Measurements from ENCODE around the gene DDX39A. TPM values are rescaled to one million over a fixed set of nuclear protein-coding genes. Genes with fewer than 3 reads are reported as not detected.
A peak's percentile ranks its signal among the peaks of the same experiment; 100 is the strongest.

DDX39A gene
- total and polyA plus RNA-seq, 2 of the 8 experiments (the other 6 are each of a cell fraction or from before 2014, with no cell fraction given) = 139 TPM

DNA sequence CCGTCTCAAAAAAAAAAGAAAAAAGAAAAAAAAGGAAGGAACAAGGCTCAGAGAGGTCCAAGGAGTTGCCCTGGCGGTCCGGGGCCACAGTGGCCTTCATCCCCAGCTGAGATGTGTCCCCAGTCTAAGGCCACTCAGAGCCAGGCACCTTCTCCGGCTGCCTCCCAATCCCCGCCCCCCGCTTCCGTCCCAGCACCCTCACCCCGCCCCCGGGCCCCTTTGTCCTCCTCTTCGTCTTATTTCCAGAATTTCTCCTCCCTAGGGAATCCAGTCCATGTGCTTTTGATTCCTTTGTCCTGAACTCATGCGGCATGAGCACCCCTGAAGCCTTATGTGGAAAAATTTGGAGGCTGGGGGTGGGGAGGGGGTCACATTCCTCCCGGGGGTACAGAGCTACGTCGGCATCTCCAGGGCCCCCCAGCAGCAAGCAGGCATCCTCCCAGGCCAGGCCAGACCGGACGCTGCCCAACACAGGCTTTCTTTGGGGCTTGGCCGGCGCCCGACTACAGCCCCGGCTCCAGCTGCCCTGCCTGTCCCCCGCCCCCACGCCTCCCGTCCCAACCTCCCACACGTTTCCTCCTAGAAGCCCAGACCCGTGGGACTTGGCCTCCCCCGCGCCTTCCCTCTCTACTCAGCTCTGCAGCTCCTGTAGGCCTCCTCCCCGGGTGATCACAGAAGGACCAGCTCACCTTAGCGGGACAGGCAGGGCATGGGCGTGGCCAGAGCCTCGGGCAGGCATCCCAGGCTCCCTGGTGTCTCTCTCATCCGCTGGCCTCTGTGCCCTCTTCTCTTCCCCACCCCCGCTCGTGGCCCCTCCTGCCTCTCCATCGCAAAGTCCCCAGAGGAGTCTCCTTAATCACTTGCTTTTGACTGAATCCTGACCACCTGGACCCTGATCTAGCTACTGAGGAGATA, 55.7 kb downstream of the DDX39A start (continued):
- TF ChIP-seq POLR2AphosphoS5 (IDR thresholded peaks at IDR 0.05; ENCODE audit: low read depth, low read length) = peak; percentile 88
- TF ChIP-seq TBP (IDR thresholded peaks at IDR 0.05; ENCODE audit: low read depth, low read length) = peak; percentile 72; the same call in 1 of the 2 replicates
- TF ChIP-seq, protein P1, sequence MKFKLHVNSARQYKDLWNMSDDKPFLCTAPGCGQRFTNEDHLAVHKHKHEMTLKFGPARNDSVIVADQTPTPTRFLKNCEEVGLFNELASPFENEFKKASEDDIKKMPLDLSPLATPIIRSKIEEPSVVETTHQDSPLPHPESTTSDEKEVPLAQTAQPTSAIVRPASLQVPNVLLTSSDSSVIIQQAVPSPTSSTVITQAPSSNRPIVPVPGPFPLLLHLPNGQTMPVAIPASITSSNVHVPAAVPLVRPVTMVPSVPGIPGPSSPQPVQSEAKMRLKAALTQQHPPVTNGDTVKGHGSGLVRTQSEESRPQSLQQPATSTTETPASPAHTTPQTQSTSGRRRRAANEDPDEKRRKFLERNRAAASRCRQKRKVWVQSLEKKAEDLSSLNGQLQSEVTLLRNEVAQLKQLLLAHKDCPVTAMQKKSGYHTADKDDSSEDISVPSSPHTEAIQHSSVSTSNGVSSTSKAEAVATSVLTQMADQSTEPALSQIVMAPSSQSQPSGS (IDR thresholded peaks at IDR 0.05; ENCODE audit: low read length) = no peak
- no peak for TF ChIP-seq CHD1 (IDR thresholded peaks at IDR 0.05; ENCODE audit: low read depth, low read length)
- no peak for TF ChIP-seq RXRA (IDR thresholded peaks at IDR 0.05; ENCODE audit: insufficient read depth, low read depth, low read length)
- TF ChIP-seq SP4 (IDR thresholded peaks at IDR 0.05; ENCODE audit: low read length) = no peak
- TF ChIP-seq SIN3A (conservative IDR thresholded peaks at IDR 0.05 in 1 of 2, IDR thresholded peaks at IDR 0.05 in 1 of 2; ENCODE audit: low read depth in 1 of 2, low read length in 2 of 2) = peak in 1 of 2 experiments; percentile 0; a peak in 1 of 4 replicates
- no peak for TF ChIP-seq FOSL1 (IDR thresholded peaks at IDR 0.05; ENCODE audit: insufficient read depth, low read depth, low read length)
- no peak for TF ChIP-seq YY1 (IDR thresholded peaks at IDR 0.05; ENCODE audit: low read depth, low read length)
- TF ChIP-seq SUZ12 (IDR thresholded peaks at IDR 0.05; ENCODE audit: low read length) = no peak
- TF ChIP-seq TAF1 (IDR thresholded peaks at IDR 0.05; ENCODE audit: low read depth, low read length) = peak; percentile 81
- TF ChIP-seq RBBP5 (IDR thresholded peaks at IDR 0.05; ENCODE audit: borderline replicate concordance, low read depth, low read length) = no peak
- TF ChIP-seq TAF7 (optimal IDR thresholded peaks at IDR 0.05; ENCODE audit: borderline replicate concordance, low read depth, low read length) = no peak
- no peak for TF ChIP-seq POU5F1 (IDR thresholded peaks at IDR 0.05; ENCODE audit: low read depth, low read length)
- 0 out of 2 replicates have a peak, but pooled peaks have one; percentile 42 for TF ChIP-seq GTF2F1 (IDR thresholded peaks at IDR 0.05; ENCODE audit: borderline replicate concordance, low read depth, low read length)
- no peak for TF ChIP-seq SIX5 (IDR thresholded peaks at IDR 0.05; ENCODE audit: low read depth, low read length)
- TF ChIP-seq RAD21 (IDR thresholded peaks at IDR 0.05 in 1 of 2, conservative IDR thresholded peaks at IDR 0.05 in 1 of 2; ENCODE audit: low read depth in 2 of 2, low read length in 2 of 2) = no peak
- TF ChIP-seq SP2 (IDR thresholded peaks at IDR 0.05; ENCODE audit: low read length) = no peak

Data from H1 (cell line).